ENCODE measurements around the gene WDR45. TPM values are rescaled to one million over a fixed set of nuclear protein-coding genes. Genes with fewer than 3 reads are reported as not detected.

WDR45 gene
- total RNA-seq = 100 to 1,000 TPM in 2 of 4 donors, 10 to 100 TPM in 2; 84.5 to 138 (median 115) TPM

DNA sequence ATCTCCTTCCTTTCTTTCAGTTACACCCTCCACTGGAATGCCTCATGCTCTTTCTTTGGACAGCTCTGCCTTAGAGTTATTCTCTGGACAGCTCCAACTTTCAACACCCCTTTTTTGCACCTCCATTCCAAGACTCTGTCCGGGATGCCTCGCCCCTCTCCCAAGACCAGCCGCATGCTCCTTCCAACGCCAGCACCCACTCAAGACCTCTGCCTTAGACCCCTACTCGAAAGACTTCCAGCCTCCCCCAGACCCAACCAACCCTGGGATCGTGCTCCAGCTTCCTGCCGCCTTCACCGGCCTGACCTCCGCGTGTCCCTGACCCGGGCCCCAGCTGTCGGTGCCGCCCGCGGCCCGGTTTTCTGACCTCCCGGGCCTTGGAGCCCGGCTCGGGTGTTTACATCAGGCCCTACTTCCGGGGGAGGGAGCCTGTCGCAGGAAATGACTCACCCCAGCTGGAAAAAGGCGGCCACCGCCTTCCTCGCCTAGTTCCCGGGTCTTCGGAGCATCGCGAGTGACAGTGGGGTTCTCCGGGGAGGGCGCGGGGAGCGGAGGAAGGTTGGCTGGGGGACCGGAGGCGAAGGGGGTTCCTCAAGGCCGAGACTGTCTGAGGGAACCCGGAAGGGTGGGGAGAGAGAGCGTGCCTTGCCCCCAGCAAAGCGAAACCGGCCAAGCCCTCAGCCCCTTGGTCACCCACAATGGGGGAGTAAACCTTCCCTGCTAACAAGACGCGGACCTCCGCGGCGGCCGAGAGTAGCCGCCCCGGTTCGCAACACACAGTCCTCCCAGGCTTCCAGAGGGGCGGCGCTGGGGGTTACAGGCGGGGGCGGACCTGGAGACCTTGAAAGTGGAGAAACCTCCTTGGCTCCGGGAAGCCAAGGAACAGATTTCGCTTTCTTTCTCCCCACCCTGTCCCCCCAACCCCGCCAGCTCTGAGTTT, at the start of gene WDR45:
WDR45 (minus strand) TSS at position 399 of the 940 bp plus-strand sequence. CDS start 1,792 bp downstream, outside the sequence.
- TF ChIP-seq, protein P1, sequence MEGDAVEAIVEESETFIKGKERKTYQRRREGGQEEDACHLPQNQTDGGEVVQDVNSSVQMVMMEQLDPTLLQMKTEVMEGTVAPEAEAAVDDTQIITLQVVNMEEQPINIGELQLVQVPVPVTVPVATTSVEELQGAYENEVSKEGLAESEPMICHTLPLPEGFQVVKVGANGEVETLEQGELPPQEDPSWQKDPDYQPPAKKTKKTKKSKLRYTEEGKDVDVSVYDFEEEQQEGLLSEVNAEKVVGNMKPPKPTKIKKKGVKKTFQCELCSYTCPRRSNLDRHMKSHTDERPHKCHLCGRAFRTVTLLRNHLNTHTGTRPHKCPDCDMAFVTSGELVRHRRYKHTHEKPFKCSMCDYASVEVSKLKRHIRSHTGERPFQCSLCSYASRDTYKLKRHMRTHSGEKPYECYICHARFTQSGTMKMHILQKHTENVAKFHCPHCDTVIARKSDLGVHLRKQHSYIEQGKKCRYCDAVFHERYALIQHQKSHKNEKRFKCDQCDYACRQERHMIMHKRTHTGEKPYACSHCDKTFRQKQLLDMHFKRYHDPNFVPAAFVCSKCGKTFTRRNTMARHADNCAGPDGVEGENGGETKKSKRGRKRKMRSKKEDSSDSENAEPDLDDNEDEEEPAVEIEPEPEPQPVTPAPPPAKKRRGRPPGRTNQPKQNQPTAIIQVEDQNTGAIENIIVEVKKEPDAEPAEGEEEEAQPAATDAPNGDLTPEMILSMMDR (IDR thresholded peaks at IDR 0.05; ENCODE audit: low read depth) = no peak

DNA sequence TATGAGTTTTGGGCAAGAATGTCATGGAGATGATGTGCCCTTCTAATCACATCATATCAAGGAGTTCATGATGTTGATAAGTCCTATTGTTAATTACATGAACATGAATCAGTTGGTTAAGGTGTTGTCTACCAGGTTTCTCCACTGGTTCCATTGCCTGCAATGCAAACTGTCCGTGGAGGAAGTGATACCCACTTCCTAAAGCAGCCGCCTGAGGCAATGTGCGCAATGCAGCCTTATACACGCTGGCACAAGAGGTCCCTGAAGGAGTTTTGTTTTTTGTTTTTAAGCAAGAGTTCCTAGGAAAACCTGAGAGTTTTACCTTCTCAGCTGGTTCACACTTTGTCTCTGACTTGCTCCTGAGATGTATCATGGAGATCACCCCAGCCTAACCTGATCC, 49.7 kb upstream of the WDR45 start:
- TF ChIP-seq, protein P1 (IDR thresholded peaks at IDR 0.05; ENCODE audit: low read depth) = no peak

DNA sequence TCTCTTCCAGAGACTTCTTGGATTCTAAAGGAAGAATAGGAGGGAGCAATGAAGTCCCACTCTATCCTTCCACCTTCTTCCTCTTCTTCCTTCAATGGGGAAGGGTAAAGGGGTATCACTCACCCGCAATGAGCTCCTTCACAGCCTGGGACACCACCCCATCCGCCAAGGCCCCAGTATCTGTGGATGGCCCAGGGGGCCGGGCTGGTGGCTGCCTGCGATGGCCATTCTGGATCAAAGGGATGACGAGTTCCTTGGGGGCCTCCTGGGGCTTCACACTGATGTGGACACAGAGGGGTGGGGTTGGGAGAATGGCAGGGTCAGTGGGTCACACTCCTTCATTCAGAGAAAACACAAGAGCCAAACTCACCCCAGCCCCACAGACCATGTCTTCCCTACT, 42.8 kb upstream of the WDR45 start:
- TF ChIP-seq, protein P1 (IDR thresholded peaks at IDR 0.05; ENCODE audit: low read depth) = no peak

DNA sequence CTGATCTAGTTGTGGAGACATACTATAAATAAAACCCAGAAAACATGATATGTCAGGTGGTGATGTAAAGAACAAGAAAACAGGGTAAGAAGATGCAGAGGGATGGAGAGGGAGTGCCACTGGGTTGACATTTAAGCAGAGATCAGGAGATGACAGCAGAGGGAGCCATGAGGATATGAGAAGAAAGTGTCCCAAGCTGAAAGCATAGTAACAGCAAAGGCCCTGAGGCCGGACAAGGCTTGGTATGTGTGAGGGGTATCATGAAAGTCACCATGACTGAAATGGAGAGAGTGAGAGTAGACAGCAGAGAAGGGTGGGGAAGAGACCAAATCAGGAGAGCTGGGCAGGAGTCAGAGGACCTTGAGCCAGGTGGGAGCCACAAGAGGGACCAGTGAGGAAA, 40.4 kb upstream of the WDR45 start:
- TF ChIP-seq, protein P1 (IDR thresholded peaks at IDR 0.05; ENCODE audit: low read depth) = no peak

DNA sequence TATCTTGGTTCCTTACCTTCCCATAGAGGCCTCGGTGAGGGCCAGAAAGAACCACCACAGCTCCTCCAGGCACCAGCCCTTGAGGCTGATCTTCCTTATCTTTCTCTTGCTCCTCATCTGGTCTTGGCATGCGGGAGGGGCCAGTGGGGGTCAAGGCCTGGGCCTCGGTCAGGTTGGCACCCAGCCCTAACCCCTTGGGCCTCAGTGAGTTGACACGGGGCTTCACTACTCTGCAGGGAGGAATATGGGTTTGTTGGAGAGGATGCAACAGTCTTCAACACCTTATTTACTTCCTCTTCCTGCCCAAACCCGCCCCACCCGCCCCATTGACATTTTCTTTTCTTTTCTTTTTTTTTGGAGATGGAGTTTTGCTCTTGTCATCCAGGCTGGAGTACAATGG, 37.9 kb upstream of the WDR45 start:
- TF ChIP-seq, protein P1 (IDR thresholded peaks at IDR 0.05; ENCODE audit: low read depth) = no peak

DNA sequence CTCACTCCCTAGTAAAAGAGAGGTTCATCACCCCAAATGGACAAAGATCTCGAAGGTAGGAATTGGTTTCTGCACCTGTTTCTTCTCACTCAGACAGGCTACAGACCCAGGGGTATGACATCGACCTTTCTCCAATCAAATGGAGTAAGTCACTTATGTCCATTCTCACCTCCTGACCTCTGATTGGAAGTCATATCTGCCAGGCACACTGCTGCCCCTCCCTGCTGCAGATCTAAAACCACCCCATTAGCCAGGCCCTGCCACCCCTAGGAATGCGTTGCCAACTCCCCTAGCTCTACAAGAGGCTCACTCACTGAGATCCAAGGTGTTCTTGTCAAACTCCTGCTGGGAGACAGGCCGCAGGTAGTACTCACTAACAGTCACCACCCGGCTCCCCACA, 37.0 kb upstream of the WDR45 start:
- TF ChIP-seq, protein P1 (IDR thresholded peaks at IDR 0.05; ENCODE audit: low read depth) = no peak

DNA sequence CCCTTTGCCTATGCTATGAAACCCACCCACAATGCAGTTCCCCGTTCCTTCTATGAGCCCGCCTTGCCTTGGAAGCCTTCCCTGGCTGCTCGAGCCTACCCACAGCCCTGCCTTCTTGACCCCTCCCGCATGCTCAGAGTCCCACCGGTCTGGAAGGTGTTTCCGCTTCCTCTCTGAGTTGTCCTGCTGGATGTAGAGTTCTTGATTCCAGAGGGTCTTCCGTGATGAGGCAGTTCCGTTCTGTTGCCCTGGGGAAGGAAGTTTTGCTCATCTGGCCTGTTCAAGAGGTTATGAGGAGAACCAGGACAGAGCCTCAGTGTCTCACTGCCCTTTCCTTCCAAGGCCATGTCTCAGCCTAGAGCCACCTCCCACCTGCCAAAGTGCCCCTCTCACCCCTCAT, 36.4 kb upstream of the WDR45 start:
- TF ChIP-seq, protein P1 (IDR thresholded peaks at IDR 0.05; ENCODE audit: low read depth) = no peak
